HepG2 (cell line): Measurements from ENCODE around the gene NPDC1.

Experiments
- GTF2F1 ChIP-seq: fragments of 150-350 bp; IDR thresholded peaks from 2 replicates; pipeline ENCODE4 v1.6.1; 2014; ENCODE audit warnings: low read length
- ZBTB21 ChIP-seq: sonication (generic); formaldehyde crosslinking; IDR thresholded peaks from 2 replicates; pipeline ENCODE4 v1.4.0; 2020; ENCODE audit warnings: missing genetic modification reagents
- ZFP90 ChIP-seq: sonication (generic); formaldehyde crosslinking; IDR thresholded peaks from 2 replicates; pipeline ENCODE4 v1.8.0; 2022; ENCODE audit warnings: missing genetic modification reagents, mild to moderate bottlenecking, inconsistent platforms, borderline replicate concordance
- TF ChIP-seq, protein P1 (sequence below): sonication (generic); formaldehyde crosslinking; IDR thresholded peaks from 2 replicates; pipeline ENCODE4 v1.5.0; 2020; ENCODE audit warnings: mild to moderate bottlenecking, missing genetic modification reagents, moderate library complexity
- TF ChIP-seq, protein P2 (sequence below): IDR thresholded peaks from 2 replicates; pipeline ENCODE4 v1.6.1; 2016; ENCODE audit warnings: mild to moderate bottlenecking, missing biosample characterization, missing genetic modification reagents

DNA sequence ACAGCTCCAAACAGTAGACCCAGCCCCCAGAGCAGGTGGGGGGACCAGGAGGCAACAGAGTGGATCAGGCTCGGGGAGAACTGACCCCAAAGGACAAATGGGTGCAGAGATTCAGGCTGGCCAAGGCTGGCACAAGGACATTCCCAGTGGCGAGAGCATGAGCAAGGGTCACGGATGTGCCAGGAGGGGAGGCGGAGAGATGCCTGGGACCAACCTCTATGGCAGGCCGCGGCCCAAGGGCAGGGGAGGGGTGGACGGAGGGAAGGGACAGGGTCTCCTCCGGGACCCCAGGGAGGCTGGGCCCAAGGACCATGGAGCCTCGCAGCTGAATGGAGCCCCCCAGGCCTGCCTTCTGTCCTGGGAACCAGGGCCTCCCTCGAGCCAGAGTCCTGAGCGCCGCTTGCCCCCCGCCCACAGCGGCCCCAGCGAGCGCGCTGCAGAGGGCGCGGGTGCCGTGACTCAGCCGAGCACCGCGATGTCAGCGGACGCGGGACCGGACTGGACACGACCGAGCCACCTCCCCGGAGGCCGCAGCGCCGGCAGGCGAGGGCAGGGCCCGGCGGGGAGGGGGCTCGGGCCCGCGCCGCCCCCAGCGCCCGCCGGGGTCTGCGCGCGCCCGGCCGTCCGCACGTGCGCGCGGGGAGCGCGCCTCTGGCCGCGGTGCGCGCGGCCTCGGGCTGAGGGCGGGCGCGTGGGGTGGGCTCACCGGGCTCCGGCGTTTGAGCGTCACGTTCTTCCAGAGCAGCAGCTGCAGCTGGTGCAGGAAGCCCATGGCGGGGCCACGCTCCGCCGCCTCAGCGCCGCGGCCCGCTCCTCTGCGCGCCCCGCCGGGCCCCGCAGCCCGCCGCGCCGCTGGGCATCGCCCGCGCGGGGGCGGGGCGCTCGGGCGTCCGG, 18.4 kb downstream of the NPDC1 start, which contains the start of gene ABCA2:
- TF ChIP-seq, protein P1, sequence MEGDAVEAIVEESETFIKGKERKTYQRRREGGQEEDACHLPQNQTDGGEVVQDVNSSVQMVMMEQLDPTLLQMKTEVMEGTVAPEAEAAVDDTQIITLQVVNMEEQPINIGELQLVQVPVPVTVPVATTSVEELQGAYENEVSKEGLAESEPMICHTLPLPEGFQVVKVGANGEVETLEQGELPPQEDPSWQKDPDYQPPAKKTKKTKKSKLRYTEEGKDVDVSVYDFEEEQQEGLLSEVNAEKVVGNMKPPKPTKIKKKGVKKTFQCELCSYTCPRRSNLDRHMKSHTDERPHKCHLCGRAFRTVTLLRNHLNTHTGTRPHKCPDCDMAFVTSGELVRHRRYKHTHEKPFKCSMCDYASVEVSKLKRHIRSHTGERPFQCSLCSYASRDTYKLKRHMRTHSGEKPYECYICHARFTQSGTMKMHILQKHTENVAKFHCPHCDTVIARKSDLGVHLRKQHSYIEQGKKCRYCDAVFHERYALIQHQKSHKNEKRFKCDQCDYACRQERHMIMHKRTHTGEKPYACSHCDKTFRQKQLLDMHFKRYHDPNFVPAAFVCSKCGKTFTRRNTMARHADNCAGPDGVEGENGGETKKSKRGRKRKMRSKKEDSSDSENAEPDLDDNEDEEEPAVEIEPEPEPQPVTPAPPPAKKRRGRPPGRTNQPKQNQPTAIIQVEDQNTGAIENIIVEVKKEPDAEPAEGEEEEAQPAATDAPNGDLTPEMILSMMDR = no peak
- TF ChIP-seq, protein P2, sequence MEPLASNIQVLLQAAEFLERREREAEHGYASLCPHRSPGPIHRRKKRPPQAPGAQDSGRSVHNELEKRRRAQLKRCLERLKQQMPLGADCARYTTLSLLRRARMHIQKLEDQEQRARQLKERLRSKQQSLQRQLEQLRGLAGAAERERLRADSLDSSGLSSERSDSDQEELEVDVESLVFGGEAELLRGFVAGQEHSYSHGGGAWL = no peak
- TF ChIP-seq ZBTB21 (CRISPR knock-in tag) = no peak
- TF ChIP-seq ZFP90 (CRISPR knock-in tag) = no peak
- TF ChIP-seq GTF2F1 = no peak
